ENCODE data around the gene KIF11. TPM values are rescaled to one million over a fixed set of nuclear protein-coding genes. Genes with fewer than 3 reads are reported as not detected.

KIF11 gene
- total and polyA plus RNA-seq, 5 donors: 0.31 to 1.7 (median 0.96) TPM

DNA sequence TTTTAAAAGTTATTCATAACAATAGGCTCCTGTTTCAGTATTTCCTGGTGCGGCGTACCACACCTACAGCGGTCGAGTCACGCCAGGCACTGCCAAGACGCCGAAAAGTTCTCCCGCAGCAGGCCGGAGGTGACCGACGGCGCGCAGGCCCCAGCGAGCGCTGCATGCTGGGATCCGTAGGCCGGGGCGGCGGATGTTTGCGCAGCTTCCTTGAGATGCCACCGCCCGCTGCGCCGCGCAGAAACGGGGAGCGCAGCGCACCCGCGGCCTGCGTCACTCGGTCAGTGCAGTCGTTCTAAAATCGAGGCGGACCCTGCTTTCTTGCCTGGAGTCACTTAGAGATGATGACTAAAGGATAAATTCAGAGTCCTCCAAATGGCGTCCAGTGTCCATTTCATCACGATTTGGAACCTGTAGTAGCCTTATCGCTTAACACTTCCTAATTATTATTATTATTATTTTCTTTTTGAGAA lies 1.3 kb upstream of the KIF11 start:
- no peaks in the 10 kb centered on the region for H3K4me1 ChIP-seq (ENCODE audit: control insufficient read depth, insufficient read depth, low read length)
- H3K9me3 ChIP-seq (ENCODE audit: control insufficient read depth, low read length): no peaks in the 10 kb centered on the region
- H3K4me3 ChIP-seq (ENCODE audit: low read length): peak overlapping the region; percentile 81
- peak; percentile 95 for ATAC-seq
- peak; percentile 95 to 97 (median 97) for DNase-seq
- peak overlapping the region; percentile 99 for H3K27ac ChIP-seq (ENCODE audit: low read length)
- intact Hi-C loops (cut with DNase I): no loop called here
- under 1% methylated on average over 38 of the region's 38 CpGs for WGBS
- no peaks in the 10 kb centered on the region for H3K27me3 ChIP-seq (ENCODE audit: control insufficient read depth, insufficient read depth)

DNA sequence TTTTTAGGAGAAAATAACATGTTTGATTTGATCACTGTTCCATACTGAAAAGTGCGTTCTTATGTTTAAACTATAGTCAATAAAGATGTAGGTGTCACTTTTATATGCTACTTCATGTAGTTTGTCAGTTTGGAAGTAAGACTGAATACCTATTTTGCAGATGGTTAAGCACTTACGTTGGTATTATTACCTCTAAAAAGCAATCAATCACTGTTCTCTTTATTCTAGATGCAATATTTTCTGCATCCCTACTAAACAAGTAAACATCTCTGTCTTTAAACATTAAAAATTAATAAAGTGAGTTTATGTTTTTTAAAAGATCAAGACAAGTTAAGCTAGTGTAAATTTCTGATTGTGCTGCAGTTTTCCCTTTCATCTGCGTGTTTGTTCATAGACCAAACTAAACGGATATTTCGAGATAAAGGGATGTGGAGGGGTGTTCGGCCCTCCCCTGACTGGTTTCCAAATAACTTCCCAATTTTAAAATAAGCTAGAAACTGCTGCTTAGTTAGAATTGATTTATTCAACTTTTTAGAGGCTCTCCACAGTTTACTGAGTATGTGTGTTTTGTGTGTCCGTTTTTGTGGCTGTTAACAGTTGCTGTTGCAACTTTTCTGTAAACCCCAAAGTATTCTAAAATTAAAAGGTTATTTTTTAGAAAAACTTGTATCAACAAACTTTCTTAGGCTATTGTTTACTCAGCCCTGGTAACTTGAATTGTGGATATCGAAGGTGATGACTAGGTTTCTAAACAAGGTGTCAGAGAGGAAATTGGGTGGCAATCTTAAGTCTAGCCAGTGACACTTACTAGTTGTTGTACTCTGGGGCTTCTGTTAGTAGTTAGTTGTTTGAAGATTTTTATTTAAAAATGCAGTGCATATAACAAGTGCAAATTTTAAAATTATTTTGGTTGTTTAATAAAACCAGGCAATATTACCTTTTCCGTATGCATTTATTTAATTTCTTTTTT lies 974 bp downstream of the KIF11 start:
- no peak overlapping the region for H3K27ac ChIP-seq (ENCODE audit: low read length)
- intact Hi-C loops (cut with DNase I): no loop called here

DNA sequence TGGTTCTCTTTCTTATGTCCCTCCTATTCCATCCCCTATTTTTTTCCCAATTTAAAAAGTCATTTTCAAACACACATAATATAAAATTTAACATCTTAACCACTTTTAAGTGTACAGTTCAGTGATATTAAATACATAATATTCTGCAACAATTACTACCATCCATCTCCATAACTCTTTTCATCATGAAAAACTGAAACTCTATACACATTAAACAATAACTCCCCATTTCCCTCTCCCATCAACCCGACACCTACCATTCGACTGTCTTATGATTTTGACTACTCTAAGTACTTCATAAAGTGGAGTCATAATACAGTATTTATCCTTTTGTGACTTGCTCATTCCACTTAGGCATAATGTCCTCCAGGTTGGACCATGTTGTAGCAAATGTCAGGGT lies 2.6 kb downstream of the KIF11 start:
- Histone ChIP-seq H3K27ac (ENCODE audit: low read length) (no peak overlapping the region), H3K4me3 (ENCODE audit: low read length) (no peak overlapping the region), H3K4me1 (ENCODE audit: control insufficient read depth, insufficient read depth, low read length) (no peaks in the 10 kb centered on the region), H3K9me3 (ENCODE audit: control insufficient read depth, low read length) (no peaks in the 10 kb centered on the region), H3K27me3 (ENCODE audit: control insufficient read depth, insufficient read depth) (no peaks in the 10 kb centered on the region)
- no peak for DNase-seq
- intact Hi-C loops (cut with DNase I): no loop called here
- WGBS: 85% methylated on average over 2 of the region's 2 CpGs
- ATAC-seq: no peak

More for the DNA sequence above, 974 bp downstream of the KIF11 start:
- Histone ChIP-seq H3K4me3 (ENCODE audit: low read length) (peak overlapping the region; percentile 81), H3K9me3 (ENCODE audit: control insufficient read depth, low read length) (no peaks in the 10 kb centered on the region), H3K27me3 (ENCODE audit: control insufficient read depth, insufficient read depth) (no peaks in the 10 kb centered on the region), H3K4me1 (ENCODE audit: control insufficient read depth, insufficient read depth, low read length) (no peaks in the 10 kb centered on the region)
- DNase-seq (no peak), ATAC-seq (no peak)
- 11% methylated on average over 9 of the region's 9 CpGs for WGBS

DNA sequence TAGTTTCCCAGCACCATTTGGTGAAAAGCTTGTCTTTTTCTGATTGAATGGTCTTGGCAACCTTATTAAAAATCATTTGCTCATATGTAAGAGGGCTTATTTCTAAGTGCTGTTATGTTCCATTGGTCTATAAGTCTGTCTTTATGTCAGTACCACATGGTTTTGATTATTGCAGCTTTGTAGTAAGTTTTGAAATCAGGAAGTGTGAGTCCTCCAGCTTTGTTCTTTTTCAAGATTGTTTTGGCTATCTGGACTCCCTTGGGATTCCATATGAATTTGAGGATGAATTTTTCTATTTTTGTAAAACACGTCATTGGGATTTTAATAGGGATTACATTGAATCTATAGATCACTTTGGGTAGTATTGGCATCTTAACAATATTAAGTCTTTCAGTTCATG lies 5.4 kb downstream of the KIF11 start:
- Histone ChIP-seq H3K9me3 (ENCODE audit: control insufficient read depth, low read length) (no peaks in the 10 kb centered on the region), H3K4me1 (ENCODE audit: control insufficient read depth, insufficient read depth, low read length) (no peaks in the 10 kb centered on the region), H3K27me3 (ENCODE audit: control insufficient read depth, insufficient read depth) (no peaks in the 10 kb centered on the region), H3K4me3 (ENCODE audit: low read length) (no peak overlapping the region), H3K27ac (ENCODE audit: low read length) (no peak overlapping the region)
- no peak for ATAC-seq
- intact Hi-C loops (cut with DNase I): no loop called here
- 82% methylated on average over 1 of the region's 1 CpG for WGBS
- DNase-seq: no peak

DNA sequence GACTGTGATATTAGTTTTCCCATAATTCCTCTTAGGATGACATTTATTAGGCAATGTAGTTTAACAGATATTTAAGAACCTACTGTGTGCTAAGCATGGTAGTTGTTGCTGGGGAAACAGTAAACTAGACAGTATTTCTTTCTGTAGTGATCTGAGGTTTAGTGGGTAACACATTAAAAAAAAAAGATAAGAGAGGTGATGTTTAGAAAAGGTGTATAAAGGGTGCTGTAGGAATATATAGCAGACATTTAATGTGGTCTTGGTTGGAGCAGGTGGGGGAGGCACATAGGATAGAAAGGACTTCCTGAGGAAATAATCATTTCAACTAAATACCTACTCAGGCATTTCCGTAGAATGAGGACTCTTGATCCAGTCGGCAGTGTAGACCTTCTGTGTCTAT lies 11.9 kb downstream of the KIF11 start:
- intact Hi-C loops (cut with DNase I): no loop called here
- H3K9me3 ChIP-seq (ENCODE audit: control insufficient read depth, low read length): no peaks in the 10 kb centered on the region
- DNase-seq (no peak), ATAC-seq (no peak)
- no peaks in the 10 kb centered on the region for H3K27me3 ChIP-seq (ENCODE audit: control insufficient read depth, insufficient read depth)
- H3K4me3 ChIP-seq (ENCODE audit: low read length): no peak overlapping the region
- WGBS: 84% methylated on average over 2 of the region's 2 CpGs
- H3K4me1 ChIP-seq (ENCODE audit: control insufficient read depth, insufficient read depth, low read length): no peaks in the 10 kb centered on the region
- no peak overlapping the region for H3K27ac ChIP-seq (ENCODE audit: low read length)

DNA sequence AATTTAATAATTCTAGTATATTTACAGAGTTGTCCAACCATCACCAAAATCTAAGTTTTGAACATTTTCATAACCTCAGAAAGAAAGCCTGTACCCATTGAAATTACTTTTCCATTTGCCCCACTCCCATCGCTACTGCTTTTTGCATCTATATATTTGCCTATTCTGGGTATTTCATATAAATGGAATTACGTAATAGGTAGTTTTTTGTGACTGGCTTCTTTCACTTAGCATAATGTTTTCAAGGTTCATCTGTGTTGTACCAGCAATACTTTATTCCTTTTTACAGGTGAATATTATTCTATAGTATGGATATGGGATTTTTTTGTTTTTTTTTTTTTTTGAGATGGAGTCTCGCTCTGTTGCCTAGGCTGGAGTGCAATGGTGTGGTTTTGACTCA lies 22.6 kb downstream of the KIF11 start:
- H3K4me1 ChIP-seq (ENCODE audit: control insufficient read depth, insufficient read depth, low read length): no peaks in the 10 kb centered on the region
- H3K27me3 ChIP-seq (ENCODE audit: control insufficient read depth, insufficient read depth): no peaks in the 10 kb centered on the region
- H3K4me3 ChIP-seq (ENCODE audit: low read length): no peak overlapping the region
- intact Hi-C loops (cut with DNase I): no loop called here
- no peak for ATAC-seq
- H3K27ac ChIP-seq (ENCODE audit: low read length): no peak overlapping the region
- no peak for DNase-seq
- H3K9me3 ChIP-seq (ENCODE audit: control insufficient read depth, low read length): no peaks in the 10 kb centered on the region
- WGBS: over 99% methylated on average over 3 of the region's 3 CpGs

DNA sequence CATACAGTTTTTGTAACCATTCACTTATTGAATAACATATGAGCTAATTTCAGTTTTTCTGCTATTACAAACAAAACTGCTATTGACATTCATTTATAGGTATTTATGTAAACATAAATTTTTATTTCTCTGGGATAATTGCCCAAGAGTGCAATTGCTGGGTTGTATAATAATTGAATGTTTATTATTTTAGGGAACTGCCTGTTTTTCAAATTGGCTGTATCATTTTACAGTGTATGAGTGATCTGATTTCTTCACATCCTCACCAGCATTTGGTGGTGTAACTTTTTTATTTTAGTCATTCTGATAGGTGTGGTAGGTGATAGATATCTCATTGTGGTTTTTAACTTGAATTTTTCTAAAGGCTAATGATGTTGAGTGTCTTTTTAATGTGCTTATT lies 26.4 kb downstream of the KIF11 start:
- Histone ChIP-seq H3K27ac (ENCODE audit: low read length) (no peak overlapping the region), H3K27me3 (ENCODE audit: control insufficient read depth, insufficient read depth) (no peaks in the 10 kb centered on the region), H3K4me1 (ENCODE audit: control insufficient read depth, insufficient read depth, low read length) (no peaks in the 10 kb centered on the region), H3K9me3 (ENCODE audit: control insufficient read depth, low read length) (no peaks in the 10 kb centered on the region), H3K4me3 (ENCODE audit: low read length) (no peak overlapping the region)
- ATAC-seq (no peak), DNase-seq (no peak)
- intact Hi-C loops (cut with DNase I): no loop called here

DNA sequence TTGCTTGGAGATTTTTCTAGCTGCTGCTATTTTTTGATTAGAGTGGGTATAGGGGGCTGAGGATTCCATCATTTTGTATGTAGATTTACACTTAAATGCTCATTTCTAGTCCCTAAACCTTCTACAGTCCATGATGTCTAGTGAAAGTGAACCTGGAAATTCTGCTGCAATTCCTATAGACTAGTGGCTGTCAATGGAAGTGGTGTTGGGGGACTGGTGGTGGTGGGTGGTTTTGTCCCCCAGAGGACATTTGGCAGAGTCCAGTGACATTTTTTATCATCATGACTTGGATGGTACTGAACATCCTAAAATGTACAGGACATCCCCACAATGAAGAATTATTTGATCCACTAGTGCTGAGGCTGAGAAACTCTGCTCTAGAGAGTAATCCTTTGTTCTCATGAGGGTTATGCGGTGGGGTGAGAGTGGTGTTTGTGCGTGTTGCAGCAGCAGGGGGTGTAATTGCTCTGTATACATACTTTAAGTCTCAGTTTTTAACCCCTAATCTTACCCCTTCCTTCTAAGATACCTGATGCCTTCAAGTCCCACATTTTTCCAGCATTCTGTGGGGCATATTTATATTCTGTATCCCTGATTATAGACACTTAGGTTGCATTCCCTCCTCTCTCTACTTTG lies 35.0 kb downstream of the KIF11 start:
- H3K27me3 ChIP-seq (ENCODE audit: control insufficient read depth, insufficient read depth): no peaks in the 10 kb centered on the region
- WGBS: 78% methylated on average over 2 of the region's 2 CpGs

DNA sequence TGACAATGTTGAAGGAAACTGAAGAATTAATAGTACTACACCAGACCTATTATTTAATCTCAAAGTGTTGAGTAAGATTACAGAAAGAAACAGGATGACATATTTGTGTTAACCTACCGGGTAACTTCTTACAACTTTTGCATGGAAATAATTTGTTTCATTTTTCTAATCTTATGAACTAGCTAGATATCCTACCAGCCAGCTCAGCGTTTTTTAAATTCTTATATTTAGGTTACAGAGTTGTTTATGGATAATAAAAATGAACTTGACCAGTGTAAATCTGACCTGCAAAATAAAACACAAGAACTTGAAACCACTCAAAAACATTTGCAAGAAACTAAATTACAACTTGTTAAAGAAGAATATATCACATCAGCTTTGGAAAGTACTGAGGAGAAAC lies 37.0 kb downstream of the KIF11 start:
- Histone ChIP-seq H3K9me3 (ENCODE audit: control insufficient read depth, low read length) (no peaks in the 10 kb centered on the region), H3K4me1 (ENCODE audit: control insufficient read depth, insufficient read depth, low read length) (no peaks in the 10 kb centered on the region), H3K27me3 (ENCODE audit: control insufficient read depth, insufficient read depth) (no peaks in the 10 kb centered on the region), H3K27ac (ENCODE audit: low read length) (no peak overlapping the region), H3K4me3 (ENCODE audit: low read length) (no peak overlapping the region)
- WGBS: 95% methylated on average over 2 of the region's 2 CpGs
- ATAC-seq (no peak), DNase-seq (no peak)
- intact Hi-C loops (cut with DNase I): no loop called here

More for the DNA sequence above, 35.0 kb downstream of the KIF11 start:
- H3K4me3 ChIP-seq (ENCODE audit: low read length): no peak overlapping the region
- H3K27ac ChIP-seq (ENCODE audit: low read length): no peak overlapping the region
- DNase-seq (no peak), ATAC-seq (no peak)
- no peaks in the 10 kb centered on the region for H3K4me1 ChIP-seq (ENCODE audit: control insufficient read depth, insufficient read depth, low read length)
- no peaks in the 10 kb centered on the region for H3K9me3 ChIP-seq (ENCODE audit: control insufficient read depth, low read length)
- intact Hi-C loops (cut with DNase I): no loop called here

DNA sequence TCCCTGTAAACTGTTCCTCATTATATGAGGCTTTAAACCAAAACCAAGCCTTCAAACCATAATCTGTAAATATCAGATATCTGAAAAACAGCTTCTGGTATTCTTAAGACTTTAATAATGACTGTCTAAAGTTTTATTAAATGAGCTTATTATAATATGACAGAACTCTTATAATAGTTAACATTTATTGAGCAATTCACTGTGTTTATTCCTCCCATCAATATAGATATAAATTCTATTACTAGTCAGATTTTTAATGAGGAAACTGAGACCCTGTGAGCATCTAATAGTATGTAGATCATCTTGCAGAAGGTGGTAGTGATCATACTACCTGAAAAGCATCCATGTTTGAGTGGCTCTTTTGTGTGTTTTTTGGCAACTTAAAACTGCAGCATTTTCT lies 45.1 kb downstream of the KIF11 start:
- H3K9me3 ChIP-seq (ENCODE audit: control insufficient read depth, low read length): no peaks in the 10 kb centered on the region
- DNase-seq (no peak), ATAC-seq (no peak)
- no peaks in the 10 kb centered on the region for H3K4me1 ChIP-seq (ENCODE audit: control insufficient read depth, insufficient read depth, low read length)
- no peak overlapping the region for H3K4me3 ChIP-seq (ENCODE audit: low read length)
- H3K27me3 ChIP-seq (ENCODE audit: control insufficient read depth, insufficient read depth): no peaks in the 10 kb centered on the region
- H3K27ac ChIP-seq (ENCODE audit: low read length): no peak overlapping the region
- intact Hi-C loops (cut with DNase I): no loop called here

DNA sequence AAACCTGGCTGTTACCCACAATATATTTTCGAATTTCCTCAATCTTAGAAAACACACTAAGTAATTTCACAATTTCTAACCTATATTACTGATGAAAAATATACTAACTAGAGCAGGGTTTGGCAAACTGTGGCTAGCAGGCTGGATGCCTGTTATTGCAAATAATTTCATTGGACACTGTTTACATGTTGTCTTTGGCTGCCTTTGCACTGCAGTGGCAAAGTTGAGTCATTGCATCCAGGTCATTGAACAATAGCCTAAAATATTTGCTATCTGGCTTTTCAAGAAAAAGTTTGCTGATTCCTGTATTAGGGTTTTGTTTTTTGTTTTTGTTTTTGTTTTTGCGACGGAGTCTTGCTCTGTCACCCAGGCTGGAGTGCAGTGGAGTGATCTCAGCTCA lies 47.2 kb downstream of the KIF11 start:
- 97% methylated on average over 3 of the region's 3 CpGs for WGBS
- Histone ChIP-seq H3K27ac (ENCODE audit: low read length) (no peak overlapping the region), H3K4me3 (ENCODE audit: low read length) (no peak overlapping the region), H3K4me1 (ENCODE audit: control insufficient read depth, insufficient read depth, low read length) (no peaks in the 10 kb centered on the region), H3K9me3 (ENCODE audit: control insufficient read depth, low read length) (no peaks in the 10 kb centered on the region), H3K27me3 (ENCODE audit: control insufficient read depth, insufficient read depth) (no peaks in the 10 kb centered on the region)
- DNase-seq (no peak), ATAC-seq (no peak)
- intact Hi-C loops (cut with DNase I): no loop called here

Measured in right cardiac atrium (tissue), 5 donors.